MCF 10A (cell line): ENCODE results near the gene GPATCH11. TPM values are rescaled to one million over a fixed set of nuclear protein-coding genes. Genes with fewer than 3 reads are reported as not detected.

Experiments
- BruUV-seq: library from RNA; stranded (reverse); fragments of 400-500 nt; replicated peaks from 2 replicates; lab custom pipeline; 2021; lab: Mats Ljungman, UMichigan
- CTCF ChIA-PET: fragments of 300-600 bp; sonication (Branson Sonifier 250); formaldehyde crosslinking; extraction: SDS; loops from one replicate; lab custom pipeline; 2021; ENCODE audit warnings: antibody characterized with exemption, inconsistent platforms; lab: Yijun Ruan, JAX
- POLR2A ChIA-PET: fragments of 300-600, 350-650 bp; sonication (Branson Sonifier 250); formaldehyde crosslinking; extraction: SDS; loops from one replicate; lab custom pipeline; 2020; ENCODE audit warnings: antibody characterized with exemption, inconsistent platforms; lab: Yijun Ruan, JAX
- DNase-seq: peaks from one replicate; pipeline ENCODE4 v3.0.0-alpha.2; 2018; ENCODE audit not compliant: unreplicated experiment
- H3K27ac Mint-ChIP-seq: one replicate; pipeline ENCODE4 v1.8.0; 2022; ENCODE audit warnings: mild to moderate bottlenecking, low read depth, mixed read lengths; ENCODE audit not compliant: unreplicated experiment
- H3K27me3 Mint-ChIP-seq: one replicate; pipeline ENCODE4 v1.8.0; 2022; ENCODE audit warnings: mixed read lengths; ENCODE audit not compliant: insufficient read depth, unreplicated experiment
- H3K36me3 Mint-ChIP-seq: one replicate; pipeline ENCODE4 v1.8.0; 2022; ENCODE audit warnings: mild to moderate bottlenecking, moderate library complexity, mixed read lengths; ENCODE audit not compliant: insufficient read depth, unreplicated experiment
- H3K4me1 Mint-ChIP-seq: one replicate; pipeline ENCODE4 v1.8.0; 2022; ENCODE audit warnings: mixed read lengths; ENCODE audit not compliant: insufficient read depth, unreplicated experiment
- H3K4me3 Mint-ChIP-seq: one replicate; pipeline ENCODE4 v1.8.0; 2022; ENCODE audit warnings: mild to moderate bottlenecking, moderate library complexity, mixed read lengths; ENCODE audit not compliant: unreplicated experiment
- H3K9me3 Mint-ChIP-seq: one replicate; pipeline ENCODE4 v1.8.0; 2022; ENCODE audit warnings: mixed read lengths; ENCODE audit not compliant: unreplicated experiment
- CTCF ChIP-seq: fragments of 200-600 bp; IDR thresholded peaks from one replicate; pipeline ENCODE4 v1.8.0; 2022; ENCODE audit warnings: antibody characterized with exemption, mild to moderate bottlenecking; ENCODE audit not compliant: unreplicated experiment
- intact Hi-C: fragments of 100-400 bp; cut with micrococcal nuclease; formaldehyde crosslinking; loops from 2 replicates; pipeline ENCODE4 v1.14.1; 2022
- total RNA-seq: library from RNA; stranded (reverse); gene quantifications from 2 replicates; pipeline ENCODE4 v1.2.3, GENCODE V29; 2022

The GPATCH11 gene
- total RNA-seq, 1 experiment from 2014 or later = 5.5 TPM

- no TSS peak for BruUV-seq
- Mint-ChIP-seq H3K36me3 (peaks cover 56% of the 10 kb centered on the region), H3K9me3 (no peaks in the 10 kb centered on the region), H3K27ac (no peak overlapping the region), H3K27me3 (no peaks in the 10 kb centered on the region), H3K4me1 (no peaks in the 10 kb centered on the region), H3K4me3 (no peak overlapping the region)
- ChIA-PET CTCF (no interaction called here), POLR2A (interaction anchor here (1.0 to 3.3 kb wide), 2 partner anchors 10 to 18 kb away, joined by 3 to 16 read pairs; partner anchors contain the start of genes GPATCH11 and HEATR5B)
- intact Hi-C loops = no loop called here
- DNase-seq = no peak
- TF ChIP-seq CTCF = no peak
These were observed 18.3 kb downstream of the GPATCH11 start for GRCh38 chr2:37102588-37102987.

GRCh38 chr2:37104178-37104577 is 19.9 kb downstream of the GPATCH11 start:
- Mint-ChIP-seq H3K27ac (no peak overlapping the region), H3K9me3 (no peaks in the 10 kb centered on the region), H3K4me3 (no peak overlapping the region), H3K4me1 (no peaks in the 10 kb centered on the region), H3K36me3 (peaks cover 61% of the 10 kb centered on the region), H3K27me3 (no peaks in the 10 kb centered on the region)
- no peak for TF ChIP-seq CTCF
- CTCF ChIA-PET = interaction anchor here (0.8 kb wide), 1 partner anchor 787 kb away, joined by 3 read pairs; no protein-coding TSS in a partner anchor
- no TSS peak for BruUV-seq
- intact Hi-C loops = no loop called here
- no peak for DNase-seq
- POLR2A ChIA-PET = interaction anchor here (0.7 to 3.3 kb wide), 3 partner anchors 19 to 708 kb away, joined by 3 to 16 read pairs (median 4); partner anchors contain the start of genes CEBPZ, GPATCH11, HEATR5B and NDUFAF7

GRCh38 chr2:37105150-37105549 is 20.8 kb downstream of the GPATCH11 start:
- Mint-ChIP-seq H3K27me3 (no peaks in the 10 kb centered on the region), H3K4me1 (no peaks in the 10 kb centered on the region), H3K4me3 (no peak overlapping the region), H3K27ac (no peak overlapping the region), H3K36me3 (peaks cover 69% of the 10 kb centered on the region), H3K9me3 (no peaks in the 10 kb centered on the region)
- intact Hi-C loops = no loop called here
- POLR2A ChIA-PET = no interaction called here
- CTCF ChIA-PET = no interaction called here
- DNase-seq = no peak
- no TSS peak for BruUV-seq
- TF ChIP-seq CTCF = no peak

GRCh38 chr2:37109523-37109922 is 25.2 kb downstream of the GPATCH11 start:
- Mint-ChIP-seq H3K4me1 (no peaks in the 10 kb centered on the region), H3K4me3 (no peak overlapping the region), H3K27ac (no peak overlapping the region), H3K36me3 (peaks cover 79% of the 10 kb centered on the region), H3K9me3 (no peaks in the 10 kb centered on the region), H3K27me3 (no peaks in the 10 kb centered on the region)
- CTCF ChIA-PET = interaction anchor here (0.6 kb wide), 1 partner anchor 32 kb away, joined by 3 read pairs; no protein-coding TSS in a partner anchor
- TF ChIP-seq CTCF = no peak
- no TSS peak for BruUV-seq
- DNase-seq = no peak
- intact Hi-C loops = no loop called here
- POLR2A ChIA-PET = no interaction called here
